HepG2 (cell line): ENCODE results near the gene ARVCF. TPM values are rescaled to one million over a fixed set of nuclear protein-coding genes. Genes with fewer than 3 reads are reported as not detected.

Source experiments
- FOXC1 ChIP-seq: sonication (generic); formaldehyde crosslinking; IDR thresholded peaks from 2 replicates; pipeline ENCODE4 v1.8.0; 2022; ENCODE audit warnings: mild to moderate bottlenecking, missing genetic modification reagents, borderline replicate concordance
- PATZ1 ChIP-seq: sonication (generic); formaldehyde crosslinking; IDR thresholded peaks from 2 replicates; pipeline ENCODE4 v1.4.0; 2020; ENCODE audit warnings: missing genetic modification reagents
- PBX2 ChIP-seq: IDR thresholded peaks from 2 replicates; pipeline ENCODE4 v1.6.1; 2016; ENCODE audit warnings: control low read depth
- SIN3A ChIP-seq: IDR thresholded peaks from 2 replicates; pipeline ENCODE4 v1.6.1; 2011; ENCODE audit warnings: low read depth, mild to moderate bottlenecking, control low read depth, low read length, borderline replicate concordance
- SNAPC4 ChIP-seq: sonication (generic); formaldehyde crosslinking; IDR thresholded peaks from 2 replicates; pipeline ENCODE4 v1.4.0; 2020; ENCODE audit warnings: mild to moderate bottlenecking, missing genetic modification reagents
- ZHX2 ChIP-seq, 2 experiments: sonication (generic) in 1 of 2; formaldehyde crosslinking in 1 of 2; IDR thresholded peaks; 2 replicates each; pipeline versions ENCODE4 v1.6.1 to v1.9.0; 2014 to 2022; ENCODE audit warnings: antibody characterized with exemption in 1 of 2, borderline replicate concordance in 1 of 2, inconsistent platforms in 1 of 2, low read depth in 1 of 2, missing genetic modification reagents in 1 of 2
- ZNF550 ChIP-seq: sonication (generic); formaldehyde crosslinking; IDR thresholded peaks from 2 replicates; pipeline ENCODE4 v1.4.0; 2020; ENCODE audit warnings: mild to moderate bottlenecking, missing genetic modification reagents, borderline replicate concordance
- ZNF589 ChIP-seq: sonication (generic); formaldehyde crosslinking; conservative IDR thresholded peaks from 2 replicates; pipeline ENCODE4 v1.8.0; 2022; ENCODE audit warnings: mild to moderate bottlenecking, moderate library complexity, missing genetic modification reagents
- ZNF704 ChIP-seq: sonication (generic); formaldehyde crosslinking; IDR thresholded peaks from 2 replicates; pipeline ENCODE4 v1.8.1; 2023; ENCODE audit warnings: mild to moderate bottlenecking, inconsistent platforms, moderate library complexity, missing genetic modification reagents, borderline replicate concordance
- ZNF746 ChIP-seq: sonication (generic); formaldehyde crosslinking; IDR thresholded peaks from 2 replicates; pipeline ENCODE4 v1.8.0; 2022; ENCODE audit warnings: mild to moderate bottlenecking, missing genetic modification reagents
- polyA plus RNA-seq, 8 experiments: library from polyadenylated mRNA; depleted of rRNA in 3 of 8; stranded (reverse) in 7 of 8; unstranded in 1 of 8; fragments of >200 nt; fragmentation: Illumina TruSeq in 4 of 8; extraction: Trizol in 4 of 8; gene quantifications; 2 replicates each; pipeline versions ENCODE4 v1.2.1 to v1.2.3, GENCODE V29; 2011 to 2016; ENCODE audit warnings: low read depth in 4 of 8, missing spikeins in 1 of 8, mixed read lengths in 1 of 8; ENCODE audit not compliant: insufficient read depth in 1 of 8
- total RNA-seq, 5 experiments: library from RNA; depleted of rRNA; stranded (reverse); fragments of >200 nt; fragmentation: Illumina TruSeq; extraction: Trizol; gene quantifications; 2 replicates each; pipeline ENCODE4 v1.2.3, GENCODE V29; 2016; ENCODE audit warnings: low read depth in 1 of 5

ARVCF gene
- total and polyA plus RNA-seq, 2 of the 13 experiments (the other 11 are each of a cell fraction or from before 2014, with no cell fraction given): 16.4 to 17.7 TPM

- TF ChIP-seq SNAPC4: 0 out of 2 replicates have a peak, but pooled peaks have one; percentile 43
- peak; percentile 72; the same call in 1 of the 2 replicates for TF ChIP-seq PATZ1 (CRISPR knock-in tag)
- no peak for TF ChIP-seq SIN3A
- TF ChIP-seq ZNF589: no peak
- no peak for TF ChIP-seq PBX2 (CRISPR knock-in tag)
- no peak for TF ChIP-seq ZNF704 (CRISPR knock-in tag)
- TF ChIP-seq ZHX2 (IDR thresholded peaks at IDR 0.05; ENCODE audit: low read depth): no peak
- TF ChIP-seq ZHX2 (CRISPR knock-in tag; IDR thresholded peaks at IDR 0.05; ENCODE audit: borderline replicate concordance): no peak
- TF ChIP-seq ZNF550 (CRISPR knock-in tag): no peak
- TF ChIP-seq ZNF746 (CRISPR knock-in tag): no peak
- no peak for TF ChIP-seq FOXC1
Observed at GRCh38 chr22:19942157-19943081, 74.2 kb downstream of the ARVCF start (continued).
